Measurements from ENCODE around the gene ARHGEF5. TPM values are rescaled to one million over a fixed set of nuclear protein-coding genes. Genes with fewer than 3 reads are reported as not detected.
A peak's percentile ranks its signal among the peaks of the same experiment; 100 is the strongest.

The ARHGEF5 gene
- total and polyA plus RNA-seq, 2 experiments from 2014 or later: 23.1 to 24.2 TPM

DNA sequence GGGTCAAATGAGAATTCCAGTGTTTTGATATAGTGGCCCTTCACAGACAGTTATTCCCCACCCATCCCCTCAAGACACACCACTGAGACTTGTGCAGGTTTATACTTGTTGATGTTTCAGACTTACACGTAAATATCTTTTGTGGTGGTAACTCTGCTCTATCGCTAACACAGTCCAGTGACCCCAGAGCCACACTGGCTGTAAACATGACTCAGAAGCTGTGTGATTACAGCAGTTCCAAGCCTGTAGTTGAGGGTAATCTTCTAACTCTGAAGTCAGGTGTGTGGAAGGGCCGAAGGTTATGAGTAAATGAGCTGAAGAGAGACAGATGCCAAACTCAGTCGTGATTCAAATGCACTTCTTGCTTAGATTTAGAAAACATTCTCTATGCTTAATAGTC, 28.9 kb downstream of the ARHGEF5 start:
- no peaks in the 10 kb centered on the region for H3K9me3 ChIP-seq (ENCODE audit: low read depth)
- H4K20me1 ChIP-seq (ENCODE audit: insufficient read depth, poor library complexity, severe bottlenecking): no peaks in the 10 kb centered on the region
- H3K4me2 ChIP-seq: peak overlapping the region; percentile 65
- 34% methylated on average over 4 of the region's 4 CpGs for WGBS (ENCODE audit: low lambda C conversion rate, missing lambda C conversion rate)
- H3K27ac ChIP-seq: peak overlapping the region; percentile 96
- H2AFZ ChIP-seq: no peak overlapping the region
- peak; percentile 78 for DNase-seq (ENCODE audit: low spot score)
- H3K9me2 ChIP-seq (replicated peaks; ENCODE audit: insufficient read depth): no peaks in the 10 kb centered on the region
- no peaks in the 10 kb centered on the region for H3K79me2 ChIP-seq
- H3K4me3 ChIP-seq: no peak overlapping the region
- peaks cover 16% of the 10 kb centered on the region for H3K4me1 ChIP-seq (ENCODE audit: insufficient read depth)
- H3K36me3 ChIP-seq (replicated peaks; ENCODE audit: insufficient read depth, low read depth): no peaks in the 10 kb centered on the region
- H3K27me3 ChIP-seq: no peaks in the 10 kb centered on the region
- no peak for TF ChIP-seq EZH2 (IDR thresholded peaks at IDR 0.05; ENCODE audit: borderline replicate concordance)
- no peak for TF ChIP-seq CTCF (IDR thresholded peaks at IDR 0.05; ENCODE audit: poor library complexity)

GRCh38 chr7:144384555-144385245, 29.5 kb downstream of the ARHGEF5 start:
- Histone ChIP-seq H3K36me3 (replicated peaks; ENCODE audit: insufficient read depth, low read depth) (no peaks in the 10 kb centered on the region), H4K20me1 (ENCODE audit: insufficient read depth, poor library complexity, severe bottlenecking) (no peaks in the 10 kb centered on the region), H3K4me1 (ENCODE audit: insufficient read depth) (peaks cover 16% of the 10 kb centered on the region), H3K4me3 (no peak overlapping the region), H3K9me3 (ENCODE audit: low read depth) (no peaks in the 10 kb centered on the region), H3K9me2 (replicated peaks; ENCODE audit: insufficient read depth) (no peaks in the 10 kb centered on the region), H2AFZ (no peak overlapping the region), H3K79me2 (no peaks in the 10 kb centered on the region), H3K4me2 (peak overlapping the region; percentile 65), H3K27me3 (no peaks in the 10 kb centered on the region), H3K27ac (peak overlapping the region; percentile 96)
- WGBS (ENCODE audit: low lambda C conversion rate, missing lambda C conversion rate): 47% methylated on average over 12 of the region's 12 CpGs
- DNase-seq (ENCODE audit: low spot score): peak; percentile 88
- TF ChIP-seq EZH2 (IDR thresholded peaks at IDR 0.05; ENCODE audit: borderline replicate concordance) (no peak), EZH2phosphoT487 (IDR thresholded peaks at IDR 0.05; ENCODE audit: low read depth, severe bottlenecking, unreplicated experiment) (no peak), CTCF (IDR thresholded peaks at IDR 0.05; ENCODE audit: poor library complexity) (no peak)

DNA sequence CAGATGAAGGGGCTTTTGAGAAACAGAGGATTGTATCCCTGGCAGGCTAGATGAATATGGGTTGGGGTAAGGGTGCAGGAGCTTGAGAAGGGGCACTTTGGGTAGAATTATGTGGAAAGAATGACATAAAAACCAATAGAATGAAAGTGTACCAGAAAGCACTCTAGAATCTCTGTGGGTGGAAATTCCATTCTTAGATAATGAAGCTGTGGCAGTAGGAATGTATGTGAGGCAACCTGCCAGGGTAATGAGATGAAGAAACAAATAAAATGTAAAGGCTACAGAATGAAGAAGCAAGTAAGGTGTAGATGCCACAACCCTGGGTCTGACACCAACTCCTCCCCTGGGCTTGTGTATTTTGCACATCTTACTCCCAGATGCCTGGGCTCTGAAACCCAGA, 31.5 kb downstream of the ARHGEF5 start:
- no peaks in the 10 kb centered on the region for H3K79me2 ChIP-seq
- H3K9me2 ChIP-seq (replicated peaks; ENCODE audit: insufficient read depth): no peaks in the 10 kb centered on the region
- H2AFZ ChIP-seq: no peak overlapping the region
- no peak for TF ChIP-seq EZH2phosphoT487 (IDR thresholded peaks at IDR 0.05; ENCODE audit: low read depth, severe bottlenecking, unreplicated experiment)
- TF ChIP-seq CTCF (IDR thresholded peaks at IDR 0.05; ENCODE audit: poor library complexity): no peak
- TF ChIP-seq EZH2 (IDR thresholded peaks at IDR 0.05; ENCODE audit: borderline replicate concordance): no peak
- DNase-seq (ENCODE audit: low spot score): no peak
- H4K20me1 ChIP-seq (ENCODE audit: insufficient read depth, poor library complexity, severe bottlenecking): no peaks in the 10 kb centered on the region
- H3K27ac ChIP-seq: peak overlapping the region; percentile 29
- no peak overlapping the region for H3K4me2 ChIP-seq
- no peaks in the 10 kb centered on the region for H3K36me3 ChIP-seq (replicated peaks; ENCODE audit: insufficient read depth, low read depth)
- peaks cover 26% of the 10 kb centered on the region for H3K4me1 ChIP-seq (ENCODE audit: insufficient read depth)
- no peak overlapping the region for H3K4me3 ChIP-seq
- no peaks in the 10 kb centered on the region for H3K27me3 ChIP-seq
- no peaks in the 10 kb centered on the region for H3K9me3 ChIP-seq (ENCODE audit: low read depth)
